Keratinocyte (primary cell): ENCODE data around the gene NOTUM. TPM values are rescaled to one million over a fixed set of nuclear protein-coding genes. Genes with fewer than 3 reads are reported as not detected.

Source experiments
- DNase-seq: peaks from one replicate; pipeline ENCODE4 v3.0.0-alpha.2; 2011; ENCODE audit warnings: low read depth, missing footprints, low spot score
- FAIRE-seq: peaks from 2 replicates; lab custom pipeline; 2011; peaks lifted over from hg19 to GRCh38; lab: Jason Lieb, UNC
- H2AFZ ChIP-seq: 2 replicates; pipeline ENCODE4 v1.6.0; 2012; ENCODE audit warnings: low read length, control low read depth, inconsistent platforms; ENCODE audit not compliant: control insufficient read depth
- H3K27ac ChIP-seq: 2 replicates; pipeline ENCODE4 v1.5.1; 2011; ENCODE audit warnings: low read length; ENCODE audit not compliant: control insufficient read depth, insufficient read depth
- H3K27me3 ChIP-seq: 3 replicates; pipeline ENCODE4 v1.6.0; 2011; ENCODE audit warnings: low read length; ENCODE audit not compliant: control insufficient read depth, insufficient read depth; ENCODE audit errors: extremely low read depth
- H3K36me3 ChIP-seq, 2 experiments: 2 replicates in 1 of 2; 3 replicates in 1 of 2; pipeline ENCODE4 v1.5.1; 2011; ENCODE audit warnings: low read length in 2 of 2, mild to moderate bottlenecking in 1 of 2; ENCODE audit not compliant: control insufficient read depth in 2 of 2, insufficient read depth in 2 of 2; ENCODE audit errors: extremely low read depth in 1 of 2
- H3K4me1 ChIP-seq: 3 replicates; pipeline ENCODE4 v1.5.1; 2011; ENCODE audit warnings: low read length; ENCODE audit not compliant: control insufficient read depth, insufficient read depth; ENCODE audit errors: extremely low read depth
- H3K4me2 ChIP-seq: 3 replicates; pipeline ENCODE4 v1.6.0; 2011; ENCODE audit warnings: low read depth, low read length; ENCODE audit not compliant: control insufficient read depth, insufficient read depth; ENCODE audit errors: extremely low read depth
- H3K4me3 ChIP-seq, 3 experiments: fragments of 200-600 bp in 1 of 3; sonication (generic) in 1 of 3; 2 replicates in 2 of 3; 3 replicates in 1 of 3; pipeline ENCODE4 v1.5.1; 2011 to 2016; ENCODE audit warnings: low read length in 3 of 3, mild to moderate bottlenecking in 3 of 3, control low read depth in 2 of 3, inconsistent platforms in 1 of 3, low read depth in 1 of 3, mixed read lengths in 1 of 3, mixed run types in 1 of 3, moderate library complexity in 1 of 3; ENCODE audit not compliant: control insufficient read depth in 2 of 3, insufficient read depth in 2 of 3; ENCODE audit errors: extremely low read depth in 1 of 3
- H3K79me2 ChIP-seq: 2 replicates; pipeline ENCODE4 v1.6.0; 2012; ENCODE audit warnings: low read length; ENCODE audit not compliant: control insufficient read depth, insufficient read depth
- H3K9ac ChIP-seq: 3 replicates; pipeline ENCODE4 v1.6.0; 2011; ENCODE audit warnings: low read length; ENCODE audit not compliant: control insufficient read depth, insufficient read depth; ENCODE audit errors: extremely low read depth
- H3K9me1 ChIP-seq: 3 replicates; pipeline ENCODE4 v1.6.0; 2011; ENCODE audit warnings: low read length; ENCODE audit not compliant: control insufficient read depth, insufficient read depth; ENCODE audit errors: extremely low read depth
- H3K9me3 ChIP-seq: 2 replicates; pipeline ENCODE4 v1.5.1; 2012; ENCODE audit warnings: low read depth, low read length; ENCODE audit not compliant: control insufficient read depth
- H4K20me1 ChIP-seq: 3 replicates; pipeline ENCODE4 v1.6.0; 2011; ENCODE audit warnings: low read length; ENCODE audit not compliant: control insufficient read depth, insufficient read depth; ENCODE audit errors: extremely low read depth
- EZH2 ChIP-seq: IDR thresholded peaks from one replicate; pipeline ENCODE4 v1.6.1; 2012; ENCODE audit warnings: inconsistent platforms, mild to moderate bottlenecking, low read length, moderate library complexity
- dilution Hi-C: fragments of 300-500 bp; cut with MboI; formaldehyde crosslinking; loops from one replicate; pipeline ENCODE4 v1.7.0; 2020; ENCODE audit warnings: low sequenced_read_pairs; ENCODE audit not compliant: extremely low pct_ligation_motif_present
- polyA plus RNA-seq, 5 experiments: library from polyadenylated mRNA; depleted of rRNA in 3 of 5; stranded (reverse) in 3 of 5; stranded (forward) in 1 of 5; unstranded in 1 of 5; fragments of >200 nt; gene quantifications; 1 replicate in 1 of 5; 2 replicates in 3 of 5; 3 replicates in 1 of 5; pipeline versions ENCODE4 v1.2.1 to v1.2.3, GENCODE V29; 2011 to 2012; ENCODE audit warnings: missing spikeins in 2 of 5, low read depth in 1 of 5, low replicate concordance in 1 of 5
- TF ChIP-seq, protein P1 (sequence below), 3 experiments: IDR thresholded peaks in 1 of 3; conservative IDR thresholded peaks in 1 of 3; optimal IDR thresholded peaks in 1 of 3; 2 replicates in 2 of 3; 3 replicates in 1 of 3; pipeline versions ENCODE3 to v1.5.1; 2011; ENCODE audit warnings: low read length in 3 of 3, mild to moderate bottlenecking in 3 of 3, moderate library complexity in 2 of 3, control low read depth in 1 of 3, inconsistent platforms in 1 of 3; ENCODE audit not compliant: insufficient read depth in 2 of 3; ENCODE audit errors: extremely low read depth in 1 of 3

The NOTUM gene
- polyA plus RNA-seq, 1 donor (not counting 4 experiments of a cell fraction or from before 2014, with no cell fraction given): not detected

DNA sequence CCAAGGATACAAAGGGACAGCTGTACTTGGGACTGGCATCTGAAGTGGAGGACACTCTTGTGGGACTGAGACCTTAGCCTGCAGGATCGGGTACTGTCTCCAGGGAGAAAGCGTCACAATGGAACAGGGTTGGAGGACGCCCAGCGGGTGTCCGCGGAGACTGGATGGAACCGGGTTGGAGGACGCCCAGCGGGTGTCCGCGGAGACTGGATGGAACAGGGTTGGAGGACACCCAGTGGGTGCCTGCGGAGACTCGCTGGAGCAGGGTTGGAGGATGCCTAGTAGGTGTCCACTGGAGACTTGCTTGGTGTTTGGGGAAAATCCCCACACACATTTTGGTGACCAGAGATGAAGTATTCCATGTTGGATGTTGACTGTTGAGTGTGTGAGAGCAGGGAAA is 13.8 kb downstream of the NOTUM start, which contains the start of gene MYADML2:
MYADML2 (minus strand) TSS at position 45 of the 400 bp plus-strand sequence. CDS start 5,492 bp downstream, outside the sequence.
- dilution Hi-C loops: no loop called here
- DNase-seq (no peak), FAIRE-seq (no peak)
- no peak for TF ChIP-seq EZH2
- TF ChIP-seq, protein P1, sequence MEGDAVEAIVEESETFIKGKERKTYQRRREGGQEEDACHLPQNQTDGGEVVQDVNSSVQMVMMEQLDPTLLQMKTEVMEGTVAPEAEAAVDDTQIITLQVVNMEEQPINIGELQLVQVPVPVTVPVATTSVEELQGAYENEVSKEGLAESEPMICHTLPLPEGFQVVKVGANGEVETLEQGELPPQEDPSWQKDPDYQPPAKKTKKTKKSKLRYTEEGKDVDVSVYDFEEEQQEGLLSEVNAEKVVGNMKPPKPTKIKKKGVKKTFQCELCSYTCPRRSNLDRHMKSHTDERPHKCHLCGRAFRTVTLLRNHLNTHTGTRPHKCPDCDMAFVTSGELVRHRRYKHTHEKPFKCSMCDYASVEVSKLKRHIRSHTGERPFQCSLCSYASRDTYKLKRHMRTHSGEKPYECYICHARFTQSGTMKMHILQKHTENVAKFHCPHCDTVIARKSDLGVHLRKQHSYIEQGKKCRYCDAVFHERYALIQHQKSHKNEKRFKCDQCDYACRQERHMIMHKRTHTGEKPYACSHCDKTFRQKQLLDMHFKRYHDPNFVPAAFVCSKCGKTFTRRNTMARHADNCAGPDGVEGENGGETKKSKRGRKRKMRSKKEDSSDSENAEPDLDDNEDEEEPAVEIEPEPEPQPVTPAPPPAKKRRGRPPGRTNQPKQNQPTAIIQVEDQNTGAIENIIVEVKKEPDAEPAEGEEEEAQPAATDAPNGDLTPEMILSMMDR (optimal IDR thresholded peaks at IDR 0.05 in 1 of 3, IDR thresholded peaks at IDR 0.05 in 1 of 3, conservative IDR thresholded peaks at IDR 0.05 in 1 of 3; ENCODE audit: extremely low read depth in 1 of 3, insufficient read depth in 2 of 3, low read length in 3 of 3): no peak
- Histone ChIP-seq H3K9ac (no peak within 1 kb of the TSS), H3K4me2 (no peak within 1 kb of the TSS), H3K36me3 (no peaks in the 10 kb centered on the region), H3K27ac (no peak within 1 kb of the TSS), H3K27me3 (peaks cover 10% of the 10 kb centered on the region), H2AFZ (no peak within 1 kb of the TSS), H3K9me3 (no peaks in the 10 kb centered on the region), H3K4me1 (no peaks in the 10 kb centered on the region), H3K79me2 (no peaks in the 10 kb centered on the region), H3K4me3 (no peak within 1 kb of the TSS), H4K20me1 (no peaks in the 10 kb centered on the region), H3K9me1 (no peaks in the 10 kb centered on the region)

DNA sequence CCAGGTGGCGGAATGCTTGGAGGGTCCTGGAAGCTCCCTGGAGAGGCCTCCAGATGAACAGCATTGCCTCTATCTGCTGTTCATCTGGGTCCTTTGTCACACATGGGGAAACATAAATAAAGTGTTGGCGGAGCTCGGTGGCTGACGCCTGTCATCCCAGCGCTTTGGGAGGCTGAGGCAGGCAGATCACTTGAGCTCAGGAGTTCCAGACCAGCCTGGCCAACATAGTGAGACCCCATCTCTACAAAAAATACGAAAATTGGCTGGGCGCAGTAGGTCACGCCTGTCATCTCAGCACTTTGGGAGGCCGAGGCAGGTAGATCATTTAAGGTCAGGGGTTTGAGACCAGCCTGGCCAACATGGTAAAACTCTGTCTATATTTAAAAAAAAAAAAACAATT is 16.1 kb downstream of the NOTUM start:
- no peak for FAIRE-seq
- TF ChIP-seq EZH2: no peak
- TF ChIP-seq, protein P1 (optimal IDR thresholded peaks at IDR 0.05 in 1 of 3, IDR thresholded peaks at IDR 0.05 in 1 of 3, conservative IDR thresholded peaks at IDR 0.05 in 1 of 3; ENCODE audit: extremely low read depth in 1 of 3, insufficient read depth in 2 of 3, low read length in 3 of 3): no peak
- no peak overlapping the region for H3K9ac ChIP-seq
- H3K9me1 ChIP-seq: no peaks in the 10 kb centered on the region
- peaks cover 16% of the 10 kb centered on the region for H3K27me3 ChIP-seq
- H3K27ac ChIP-seq: no peak overlapping the region
- H3K4me3 ChIP-seq: no peak overlapping the region
- no peak overlapping the region for H2AFZ ChIP-seq
- dilution Hi-C loops: no loop called here
- no peaks in the 10 kb centered on the region for H3K9me3 ChIP-seq
- no peak for DNase-seq
- H3K4me2 ChIP-seq: no peak overlapping the region
- no peaks in the 10 kb centered on the region for H3K79me2 ChIP-seq
- H3K4me1 ChIP-seq: no peaks in the 10 kb centered on the region
- no peaks in the 10 kb centered on the region for H3K36me3 ChIP-seq
- H4K20me1 ChIP-seq: no peaks in the 10 kb centered on the region
